Measurements from ENCODE around the gene ANKRD37. TPM values are rescaled to one million over a fixed set of nuclear protein-coding genes. Genes with fewer than 3 reads are reported as not detected.

Gene ANKRD37
- total RNA-seq, 6 experiments from 2014 or later = 3.1 to 11.4 (median 4.1) TPM

DNA sequence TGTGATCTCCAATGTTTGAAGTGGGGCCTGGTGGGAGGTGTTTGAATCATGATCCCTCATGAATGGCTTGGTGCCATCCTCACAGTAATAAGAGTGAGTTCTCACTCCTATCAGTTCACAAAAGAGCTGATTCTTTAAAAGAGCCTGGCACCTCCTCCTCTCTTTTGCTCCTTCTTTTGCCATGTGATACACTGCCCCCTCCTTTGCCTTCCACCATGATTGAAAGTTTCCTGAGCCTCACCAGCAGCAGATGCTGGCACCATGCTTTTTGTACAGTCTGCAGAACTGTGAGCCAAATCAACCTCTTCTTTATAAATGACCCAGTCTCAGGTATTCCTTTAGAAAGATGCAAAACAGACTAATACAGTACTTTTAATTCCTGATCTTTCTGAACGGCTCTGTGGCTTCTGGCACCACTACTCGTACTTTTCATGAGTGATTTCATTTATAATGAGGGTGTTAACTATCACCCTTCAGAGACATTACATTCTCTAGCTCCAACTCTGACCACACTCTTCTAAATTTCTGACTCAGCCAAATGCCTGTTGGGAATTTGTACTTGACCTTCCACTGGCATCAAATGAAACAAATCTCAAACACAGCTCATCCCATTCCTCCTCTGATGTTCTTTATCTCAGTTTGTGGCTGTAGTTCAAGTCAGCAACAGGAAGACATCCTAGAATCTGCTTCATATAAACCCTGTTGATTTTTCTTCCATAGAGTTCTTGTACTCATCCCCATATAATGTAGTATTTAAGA is 24.9 kb downstream of the ANKRD37 start:
- TF ChIP-seq, protein P1, sequence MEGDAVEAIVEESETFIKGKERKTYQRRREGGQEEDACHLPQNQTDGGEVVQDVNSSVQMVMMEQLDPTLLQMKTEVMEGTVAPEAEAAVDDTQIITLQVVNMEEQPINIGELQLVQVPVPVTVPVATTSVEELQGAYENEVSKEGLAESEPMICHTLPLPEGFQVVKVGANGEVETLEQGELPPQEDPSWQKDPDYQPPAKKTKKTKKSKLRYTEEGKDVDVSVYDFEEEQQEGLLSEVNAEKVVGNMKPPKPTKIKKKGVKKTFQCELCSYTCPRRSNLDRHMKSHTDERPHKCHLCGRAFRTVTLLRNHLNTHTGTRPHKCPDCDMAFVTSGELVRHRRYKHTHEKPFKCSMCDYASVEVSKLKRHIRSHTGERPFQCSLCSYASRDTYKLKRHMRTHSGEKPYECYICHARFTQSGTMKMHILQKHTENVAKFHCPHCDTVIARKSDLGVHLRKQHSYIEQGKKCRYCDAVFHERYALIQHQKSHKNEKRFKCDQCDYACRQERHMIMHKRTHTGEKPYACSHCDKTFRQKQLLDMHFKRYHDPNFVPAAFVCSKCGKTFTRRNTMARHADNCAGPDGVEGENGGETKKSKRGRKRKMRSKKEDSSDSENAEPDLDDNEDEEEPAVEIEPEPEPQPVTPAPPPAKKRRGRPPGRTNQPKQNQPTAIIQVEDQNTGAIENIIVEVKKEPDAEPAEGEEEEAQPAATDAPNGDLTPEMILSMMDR (IDR thresholded peaks at IDR 0.05) = no peak
- H3K4me3 Mint-ChIP-seq = peak overlapping the region; percentile 12
- DNase-seq = peak; percentile 53
- peaks cover 14% of the 10 kb centered on the region for H3K36me3 Mint-ChIP-seq (ENCODE audit: low read depth)
- H3K9me3 Mint-ChIP-seq = no peaks in the 10 kb centered on the region
- no peaks in the 10 kb centered on the region; the same call in 1 of the 2 replicates for H3K27me3 Mint-ChIP-seq (ENCODE audit: insufficient read depth)
- peaks cover 37% of the 10 kb centered on the region for H3K4me1 Mint-ChIP-seq (ENCODE audit: low read depth)
- peak overlapping the region; percentile 58 for H3K27ac Mint-ChIP-seq

DNA sequence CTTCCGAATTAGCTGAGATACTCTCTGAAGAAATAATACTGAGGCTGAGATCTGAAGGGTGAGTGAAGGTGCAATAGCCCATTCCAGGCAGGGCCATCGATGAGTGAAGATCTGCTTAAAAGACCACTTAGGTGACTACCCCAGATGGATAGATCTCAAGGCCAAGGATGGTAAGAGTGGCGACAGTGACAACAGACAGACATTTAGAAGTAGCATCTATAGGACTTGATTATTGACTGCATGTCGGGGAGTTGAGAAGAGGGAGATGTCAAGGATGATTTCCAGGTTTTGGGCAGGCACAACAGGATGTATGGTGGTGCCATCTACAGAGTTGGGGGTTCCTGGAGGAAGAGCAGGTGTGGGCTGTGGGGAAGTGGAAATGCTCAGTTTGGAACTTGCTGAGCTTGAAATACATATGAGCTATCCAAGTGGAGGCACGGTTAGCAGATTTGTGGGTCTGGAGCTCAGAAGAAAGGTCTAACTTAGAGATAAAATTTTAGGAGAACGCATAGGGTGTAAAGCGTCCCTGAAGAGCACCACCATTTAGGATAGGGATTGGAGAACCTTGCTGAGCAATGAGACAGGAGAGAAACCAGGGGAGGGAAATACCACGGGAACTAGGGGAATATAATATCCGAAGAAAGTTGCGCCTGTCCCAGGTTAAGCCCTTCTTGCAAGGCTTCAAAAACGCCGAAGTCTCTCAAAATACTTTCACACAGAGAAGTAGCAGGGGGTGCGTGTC is 28.4 kb downstream of the ANKRD37 start:
- Mint-ChIP-seq H3K4me1 (ENCODE audit: low read depth) (peaks cover 37% of the 10 kb centered on the region), H3K27me3 (ENCODE audit: insufficient read depth) (no peaks in the 10 kb centered on the region; the same call in 1 of the 2 replicates), H3K36me3 (ENCODE audit: low read depth) (peaks cover 5% of the 10 kb centered on the region; the same call in 1 of the 2 replicates), H3K4me3 (peak overlapping the region; percentile 90), H3K27ac (peak overlapping the region; percentile 100), H3K9me3 (no peaks in the 10 kb centered on the region)
- TF ChIP-seq, protein P1 (IDR thresholded peaks at IDR 0.05) = no peak
- DNase-seq = no peak

DNA sequence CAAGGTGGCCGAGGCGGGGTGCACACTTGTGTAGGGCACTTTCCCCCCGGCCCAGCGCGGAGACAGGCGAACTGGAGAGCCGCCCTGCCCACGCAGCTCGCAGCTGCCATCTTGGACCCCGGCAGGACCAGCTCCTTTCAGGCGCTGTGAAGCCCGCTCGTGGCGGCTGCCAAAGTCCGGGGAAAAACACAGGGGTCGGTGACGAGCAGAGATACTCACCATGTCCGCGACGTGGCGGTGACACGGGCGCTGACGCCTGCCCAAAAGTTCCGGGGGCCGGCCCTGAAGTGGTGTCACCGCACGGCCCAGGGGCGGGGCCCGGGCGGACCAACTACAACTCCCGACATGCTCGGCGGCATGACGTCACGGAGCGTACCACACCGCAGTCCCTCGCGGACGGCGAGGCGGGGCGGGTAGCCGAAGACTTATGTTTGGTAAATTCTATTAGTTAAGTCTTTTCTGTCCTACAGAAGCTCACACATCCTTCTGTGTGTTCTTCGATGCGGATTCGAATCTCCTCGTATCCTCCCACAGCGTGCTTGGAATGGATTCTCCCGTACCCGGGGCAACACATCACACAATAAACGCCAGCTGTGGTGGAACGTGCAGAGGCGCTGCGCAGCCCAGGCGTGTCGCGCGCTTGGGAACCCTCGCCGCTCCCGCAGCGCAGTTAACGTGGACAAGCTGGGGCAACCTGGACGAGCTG is 29.2 kb downstream of the ANKRD37 start, which contains the start of gene UFSP2:
UFSP2 (minus strand) TSS at position 318 of the 706 bp plus-strand sequence; CDS start at position 222, 96 bp downstream.
- Mint-ChIP-seq H3K36me3 (ENCODE audit: low read depth) (peaks cover 5% of the 10 kb centered on the region; the same call in 1 of the 2 replicates), H3K4me1 (ENCODE audit: low read depth) (peaks cover 37% of the 10 kb centered on the region), H3K4me3 (peak within 1 kb of the TSS; percentile 90), H3K9me3 (no peaks in the 10 kb centered on the region), H3K27ac (peak within 1 kb of the TSS; percentile 100), H3K27me3 (ENCODE audit: insufficient read depth) (no peaks in the 10 kb centered on the region; the same call in 1 of the 2 replicates)
- TF ChIP-seq, protein P1 (IDR thresholded peaks at IDR 0.05) = no peak
- DNase-seq = peak; percentile 81

DNA sequence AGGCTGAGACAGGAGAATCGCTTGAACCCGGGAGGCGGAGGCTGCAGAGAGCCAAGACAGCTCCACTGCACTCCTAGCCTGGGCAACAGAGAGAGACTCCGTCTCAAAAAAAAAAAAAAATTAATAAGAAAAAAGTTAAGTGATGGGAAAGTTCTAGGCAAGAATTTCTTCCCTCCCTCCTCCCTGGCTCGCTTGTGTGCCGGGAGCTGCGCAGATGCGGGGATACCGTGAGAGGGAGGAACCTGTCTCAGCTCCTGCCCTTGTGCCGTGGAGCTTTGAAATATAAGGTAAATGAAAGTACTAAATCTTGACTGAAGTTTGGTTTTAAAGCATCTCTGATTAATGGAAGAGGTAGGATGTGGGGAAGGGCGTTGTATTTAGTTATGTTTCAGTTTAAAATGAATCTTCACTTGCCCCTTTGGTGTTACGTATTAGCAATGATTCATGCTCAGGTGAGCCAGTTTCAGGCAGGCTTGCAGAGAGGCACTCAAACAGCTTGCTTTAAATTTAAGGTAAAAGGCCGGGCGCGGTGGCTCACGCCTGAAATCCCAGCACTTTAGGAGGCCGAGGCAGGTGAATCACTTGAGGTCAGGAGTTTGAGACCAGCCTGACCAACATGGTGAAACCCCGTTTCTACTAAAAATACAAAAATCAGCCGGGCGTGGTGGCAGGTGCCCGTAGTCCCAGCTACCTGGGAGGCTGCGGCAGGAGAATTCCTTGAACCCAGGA is 30.5 kb downstream of the ANKRD37 start:
- TF ChIP-seq, protein P1 (IDR thresholded peaks at IDR 0.05) = no peak
- H3K4me3 Mint-ChIP-seq = no peak overlapping the region
- no peak for DNase-seq
- H3K9me3 Mint-ChIP-seq = no peaks in the 10 kb centered on the region
- no peaks in the 10 kb centered on the region for H3K27me3 Mint-ChIP-seq (ENCODE audit: insufficient read depth)
- no peak overlapping the region for H3K27ac Mint-ChIP-seq
- no peaks in the 10 kb centered on the region for H3K36me3 Mint-ChIP-seq (ENCODE audit: low read depth)
- H3K4me1 Mint-ChIP-seq (ENCODE audit: low read depth) = peaks cover 26% of the 10 kb centered on the region

DNA sequence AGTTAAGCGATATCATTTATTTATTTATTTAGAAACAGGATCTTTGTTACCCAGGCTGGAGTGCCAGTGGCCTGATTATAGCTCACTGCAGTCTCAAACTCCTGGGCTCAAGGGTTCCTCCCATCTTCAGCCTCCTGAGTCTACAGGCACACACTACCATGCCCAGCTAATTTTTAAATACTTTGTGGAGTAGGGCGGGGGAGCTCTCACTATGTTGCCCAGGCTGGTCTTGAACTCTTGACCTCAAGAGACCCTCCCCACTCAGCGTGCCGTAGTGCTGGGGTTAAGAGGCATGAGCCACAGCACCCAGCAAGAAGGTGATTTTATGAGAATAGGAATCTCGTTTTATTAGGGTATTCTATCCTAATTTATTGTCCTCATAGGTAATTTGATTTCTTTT is 33.0 kb downstream of the ANKRD37 start:
- Mint-ChIP-seq H3K27ac (no peak overlapping the region), H3K9me3 (no peaks in the 10 kb centered on the region), H3K4me3 (no peak overlapping the region), H3K27me3 (ENCODE audit: insufficient read depth) (no peaks in the 10 kb centered on the region), H3K4me1 (ENCODE audit: low read depth) (peaks cover 4% of the 10 kb centered on the region), H3K36me3 (ENCODE audit: low read depth) (no peaks in the 10 kb centered on the region)
- TF ChIP-seq, protein P1 (IDR thresholded peaks at IDR 0.05) = no peak
- no peak for DNase-seq

Data from HFFc6 (cell line).